IMR-90 (cell line): ENCODE measurements around the gene ARMH3.

ENCODE experiments used
- BHLHE40 ChIP-seq: fragments of 150-350 bp; IDR thresholded peaks from 2 replicates; pipeline ENCODE4 v1.6.1; 2016; ENCODE audit warnings: mild to moderate bottlenecking, low read depth, low read length
- CEBPB ChIP-seq: IDR thresholded peaks from 2 replicates; pipeline ENCODE4 v1.6.1; 2012; ENCODE audit warnings: low read depth, low read length, improper control_type of control experiment
- MAZ ChIP-seq: IDR thresholded peaks from 2 replicates; pipeline ENCODE4 v1.6.1; 2012; ENCODE audit warnings: low read depth, mild to moderate bottlenecking, low read length, improper control_type of control experiment, moderate library complexity, borderline replicate concordance
- MXI1 ChIP-seq: IDR thresholded peaks from 2 replicates; pipeline ENCODE4 v1.6.1; 2012; ENCODE audit warnings: low read depth, mild to moderate bottlenecking, low read length, moderate library complexity, borderline replicate concordance
- POLR2A ChIP-seq: IDR thresholded peaks from 2 replicates; pipeline ENCODE4 v1.6.1; 2012; ENCODE audit warnings: mild to moderate bottlenecking, low read depth, low read length
- RFX5 ChIP-seq: IDR thresholded peaks from 2 replicates; pipeline ENCODE4 v1.8.0; 2012; ENCODE audit warnings: low read depth, mild to moderate bottlenecking, low read length, moderate library complexity
- SMC3 ChIP-seq: fragments of 150-350 bp; IDR thresholded peaks from 2 replicates; pipeline ENCODE4 v1.6.1; 2016; ENCODE audit warnings: low read depth, mild to moderate bottlenecking, antibody characterized with exemption, low read length, moderate library complexity
- TF ChIP-seq, protein P1 (sequence below): conservative IDR thresholded peaks from 2 replicates; pipeline ENCODE4 v1.5.1; 2012; ENCODE audit warnings: mild to moderate bottlenecking, low read depth, low read length, improper control_type of control experiment
- TF ChIP-seq, protein P2 (sequence below): fragments of 150-350 bp; IDR thresholded peaks from 2 replicates; pipeline ENCODE4 v1.6.1; 2016; ENCODE audit warnings: low read depth, mild to moderate bottlenecking, low read length, moderate library complexity, borderline replicate concordance

DNA sequence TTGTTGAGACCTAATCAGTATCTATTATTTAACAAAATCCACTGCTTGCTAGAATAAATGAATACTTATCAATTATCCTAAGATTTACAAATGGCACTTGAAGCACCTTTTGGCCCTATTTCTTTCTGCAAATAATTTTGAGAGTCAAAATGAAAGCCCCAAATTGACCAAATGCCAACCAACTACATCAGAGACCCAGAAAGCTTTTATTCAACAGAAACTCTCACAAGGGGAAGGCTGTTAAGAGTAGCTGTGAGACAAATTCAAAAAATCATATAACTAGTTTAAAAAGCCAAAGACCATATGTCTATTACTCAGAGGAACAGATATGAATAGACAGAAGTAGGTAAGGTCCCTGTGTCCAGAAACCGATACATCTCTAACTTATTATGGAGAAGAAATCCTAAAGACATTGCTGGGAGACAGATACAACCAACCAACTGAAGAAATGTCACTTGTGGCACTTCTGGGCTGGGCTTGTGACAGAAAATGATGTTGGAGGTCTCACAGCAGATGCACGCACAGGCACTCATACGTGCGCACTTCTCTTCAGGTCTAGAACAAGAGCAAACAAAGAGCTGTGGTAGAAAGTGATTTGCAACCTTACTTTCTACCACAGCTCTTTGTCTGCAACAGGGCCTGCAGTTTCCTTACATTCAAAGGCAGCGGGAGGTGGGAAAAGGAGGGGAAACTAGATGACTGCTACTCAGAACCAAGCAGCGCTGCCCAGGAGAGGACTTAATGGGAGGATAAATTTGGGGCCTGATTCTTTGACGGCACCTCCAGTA lies 153.7 kb downstream of the ARMH3 start:
- TF ChIP-seq, protein P1, sequence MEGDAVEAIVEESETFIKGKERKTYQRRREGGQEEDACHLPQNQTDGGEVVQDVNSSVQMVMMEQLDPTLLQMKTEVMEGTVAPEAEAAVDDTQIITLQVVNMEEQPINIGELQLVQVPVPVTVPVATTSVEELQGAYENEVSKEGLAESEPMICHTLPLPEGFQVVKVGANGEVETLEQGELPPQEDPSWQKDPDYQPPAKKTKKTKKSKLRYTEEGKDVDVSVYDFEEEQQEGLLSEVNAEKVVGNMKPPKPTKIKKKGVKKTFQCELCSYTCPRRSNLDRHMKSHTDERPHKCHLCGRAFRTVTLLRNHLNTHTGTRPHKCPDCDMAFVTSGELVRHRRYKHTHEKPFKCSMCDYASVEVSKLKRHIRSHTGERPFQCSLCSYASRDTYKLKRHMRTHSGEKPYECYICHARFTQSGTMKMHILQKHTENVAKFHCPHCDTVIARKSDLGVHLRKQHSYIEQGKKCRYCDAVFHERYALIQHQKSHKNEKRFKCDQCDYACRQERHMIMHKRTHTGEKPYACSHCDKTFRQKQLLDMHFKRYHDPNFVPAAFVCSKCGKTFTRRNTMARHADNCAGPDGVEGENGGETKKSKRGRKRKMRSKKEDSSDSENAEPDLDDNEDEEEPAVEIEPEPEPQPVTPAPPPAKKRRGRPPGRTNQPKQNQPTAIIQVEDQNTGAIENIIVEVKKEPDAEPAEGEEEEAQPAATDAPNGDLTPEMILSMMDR, result no peak
- no peak for TF ChIP-seq RFX5
- TF ChIP-seq CEBPB, result no peak
- no peak for TF ChIP-seq MAZ
- TF ChIP-seq, protein P2, sequence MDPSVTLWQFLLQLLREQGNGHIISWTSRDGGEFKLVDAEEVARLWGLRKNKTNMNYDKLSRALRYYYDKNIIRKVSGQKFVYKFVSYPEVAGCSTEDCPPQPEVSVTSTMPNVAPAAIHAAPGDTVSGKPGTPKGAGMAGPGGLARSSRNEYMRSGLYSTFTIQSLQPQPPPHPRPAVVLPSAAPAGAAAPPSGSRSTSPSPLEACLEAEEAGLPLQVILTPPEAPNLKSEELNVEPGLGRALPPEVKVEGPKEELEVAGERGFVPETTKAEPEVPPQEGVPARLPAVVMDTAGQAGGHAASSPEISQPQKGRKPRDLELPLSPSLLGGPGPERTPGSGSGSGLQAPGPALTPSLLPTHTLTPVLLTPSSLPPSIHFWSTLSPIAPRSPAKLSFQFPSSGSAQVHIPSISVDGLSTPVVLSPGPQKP, result no peak
- TF ChIP-seq MXI1, result no peak
- TF ChIP-seq BHLHE40, result no peak
- no peak for TF ChIP-seq POLR2A
- TF ChIP-seq SMC3, result no peak
